Neuron (in vitro differentiated cells): Measurements from ENCODE around the gene MEOX1.

ENCODE experiments used
- H2AFZ ChIP-seq: one replicate; pipeline ENCODE4 v1.6.1; 2013; ENCODE audit warnings: low read depth, mild to moderate bottlenecking, inconsistent platforms, low read length, moderate library complexity
- H3K27me3 ChIP-seq: one replicate; pipeline ENCODE4 v1.6.1; 2013; ENCODE audit warnings: low read length; ENCODE audit not compliant: insufficient read depth
- H3K36me3 ChIP-seq: one replicate; pipeline ENCODE4 v1.6.1; 2013; ENCODE audit warnings: low read length; ENCODE audit not compliant: insufficient read depth
- H3K4me1 ChIP-seq: one replicate; pipeline ENCODE4 v1.6.1; 2013; ENCODE audit warnings: low read length; ENCODE audit not compliant: insufficient read depth
- H3K4me3 ChIP-seq: 2 replicates; pipeline ENCODE4 v1.5.1; 2013; ENCODE audit warnings: mild to moderate bottlenecking, low read length, moderate library complexity
- H3K9me3 ChIP-seq: one replicate; pipeline ENCODE4 v1.6.1; 2013; ENCODE audit warnings: low read length

MEOX1 gene

DNA sequence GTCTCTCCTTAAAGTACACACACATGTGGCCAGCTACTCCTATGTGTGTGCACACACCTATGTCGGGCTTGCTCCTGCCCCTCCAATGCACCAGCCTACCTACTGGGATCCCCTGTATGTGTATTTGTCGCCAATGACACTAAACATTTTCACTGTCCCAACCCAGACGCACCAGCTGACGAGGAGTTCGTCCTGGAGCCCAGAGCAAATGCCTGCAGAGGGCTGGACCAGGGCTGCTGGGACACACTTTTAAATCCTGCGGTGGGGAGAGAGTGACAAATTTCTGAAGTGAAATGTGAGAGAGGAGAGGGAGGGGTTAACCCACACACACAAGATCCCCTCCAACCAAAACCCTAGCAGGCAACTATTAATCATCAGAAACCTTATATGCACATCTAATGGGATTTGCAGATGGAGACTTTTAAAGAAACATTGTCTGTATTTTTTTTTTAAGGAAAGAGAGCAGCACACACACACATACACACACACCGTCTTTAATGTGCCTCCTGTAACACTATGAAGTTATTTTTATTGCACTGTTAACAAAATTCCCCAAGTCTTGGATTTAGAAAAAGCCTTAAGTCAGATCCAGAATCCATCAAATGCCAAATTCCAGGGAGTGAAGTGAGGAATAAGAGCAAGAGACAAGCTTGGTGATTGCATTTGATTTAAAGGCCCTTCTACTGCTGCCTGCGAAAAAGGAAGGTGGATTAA is at the start of gene MEOX1:
MEOX1 (minus strand) TSS at position 224 of the 714 bp plus-strand sequence. CDS start 388 bp downstream, outside the sequence.
- H2AFZ ChIP-seq: no peak within 1 kb of the TSS
- peaks cover 18% of the 10 kb centered on the region for H3K4me1 ChIP-seq
- H3K9me3 ChIP-seq: no peaks in the 10 kb centered on the region
- H3K4me3 ChIP-seq: no peak within 1 kb of the TSS
- no peaks in the 10 kb centered on the region for H3K36me3 ChIP-seq
- peaks cover 22% of the 10 kb centered on the region for H3K27me3 ChIP-seq

DNA sequence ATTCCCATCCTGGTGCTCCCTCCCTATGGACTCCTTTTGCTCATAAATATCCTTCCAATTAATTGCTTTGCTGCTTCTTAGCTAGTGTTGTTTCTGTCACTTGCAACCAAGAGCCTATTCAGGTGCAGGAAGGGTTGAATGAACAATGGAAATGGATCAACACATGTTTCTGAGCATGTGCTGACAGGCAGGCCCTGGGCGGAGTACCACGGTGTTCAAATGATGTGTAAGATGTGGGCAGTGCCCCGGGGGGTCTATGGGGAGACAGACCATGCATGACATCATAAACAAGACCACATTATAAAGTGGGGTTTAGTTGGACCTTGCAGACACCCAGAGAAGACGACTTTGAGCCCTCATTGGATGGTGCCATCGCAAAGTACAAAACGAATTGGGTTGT is 48.4 kb upstream of the MEOX1 start:
- Histone ChIP-seq H3K4me1 (peaks cover 4% of the 10 kb centered on the region), H2AFZ (no peak overlapping the region), H3K36me3 (no peaks in the 10 kb centered on the region)

DNA sequence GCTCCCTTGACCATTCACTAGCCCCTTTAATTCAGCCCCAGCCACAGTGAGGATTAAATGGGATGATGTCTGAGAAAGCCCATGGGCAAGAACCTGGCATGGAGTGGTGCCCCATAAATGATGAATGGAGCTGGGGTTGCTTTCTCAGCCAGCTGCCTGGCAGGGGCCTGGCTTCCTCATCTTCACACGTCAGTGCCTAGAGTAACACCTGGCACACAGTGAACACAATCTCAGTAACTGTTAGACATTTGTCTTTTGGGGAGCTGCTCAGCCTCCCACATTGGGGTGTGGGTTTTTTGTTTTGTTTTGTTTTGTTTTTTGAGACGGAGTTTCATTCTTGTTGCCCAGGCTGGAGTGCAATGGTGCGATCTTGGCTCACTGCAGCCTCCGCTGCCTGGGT is 47.5 kb upstream of the MEOX1 start:
- Histone ChIP-seq H3K4me1 (peaks cover 4% of the 10 kb centered on the region), H3K9me3 (no peaks in the 10 kb centered on the region), H3K36me3 (no peaks in the 10 kb centered on the region), H2AFZ (no peak overlapping the region), H3K27me3 (peaks cover 28% of the 10 kb centered on the region), H3K4me3 (no peak overlapping the region)

More for the DNA sequence above, 48.4 kb upstream of the MEOX1 start:
- Histone ChIP-seq H3K9me3 (no peaks in the 10 kb centered on the region), H3K4me3 (no peak overlapping the region), H3K27me3 (peaks cover 36% of the 10 kb centered on the region)

DNA sequence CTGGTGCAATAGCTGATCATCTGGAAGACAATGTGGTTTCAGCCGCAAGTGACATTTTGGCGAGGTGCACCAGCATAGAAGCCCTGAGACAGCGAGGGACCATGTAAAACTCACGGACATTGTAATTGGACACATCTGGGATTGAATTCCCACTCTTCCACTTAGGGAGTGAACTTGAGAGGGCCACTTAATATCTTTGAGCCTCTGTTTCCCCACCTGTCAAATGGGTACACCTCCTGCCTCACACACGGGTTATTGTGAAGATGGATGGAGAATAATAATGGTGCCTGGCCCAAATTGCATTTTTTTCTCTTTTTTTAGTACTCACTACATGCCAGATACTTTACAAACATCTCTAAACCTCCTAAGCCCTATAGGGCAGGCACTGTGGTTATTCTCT is 45.5 kb upstream of the MEOX1 start:
- peaks cover 9% of the 10 kb centered on the region for H3K27me3 ChIP-seq
- H3K36me3 ChIP-seq: no peaks in the 10 kb centered on the region
- H2AFZ ChIP-seq: no peak overlapping the region
- H3K4me3 ChIP-seq: no peak overlapping the region
- no peaks in the 10 kb centered on the region for H3K9me3 ChIP-seq
- no peaks in the 10 kb centered on the region for H3K4me1 ChIP-seq

DNA sequence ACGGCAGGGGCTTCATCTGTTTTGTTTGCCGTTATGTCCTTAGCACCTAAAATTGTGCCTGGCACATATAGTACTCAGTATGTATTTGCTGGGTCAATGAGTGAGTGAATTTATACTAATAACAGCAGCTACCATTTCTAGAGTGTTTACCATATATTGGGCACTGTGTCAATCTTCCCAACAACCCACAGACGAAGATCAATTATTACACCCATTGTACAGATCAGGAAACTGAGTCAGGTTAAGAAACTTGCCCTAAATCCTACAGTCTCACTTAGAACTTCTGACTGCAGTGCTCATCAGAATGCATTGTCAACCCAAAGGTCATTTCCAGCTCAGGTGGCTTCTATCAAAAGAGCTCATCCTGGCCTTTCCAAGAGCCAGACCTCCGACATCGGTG is 44.5 kb upstream of the MEOX1 start:
- Histone ChIP-seq H3K36me3 (no peaks in the 10 kb centered on the region), H3K27me3 (peaks cover 7% of the 10 kb centered on the region), H3K9me3 (no peaks in the 10 kb centered on the region), H3K4me3 (no peak overlapping the region), H2AFZ (no peak overlapping the region), H3K4me1 (no peaks in the 10 kb centered on the region)

DNA sequence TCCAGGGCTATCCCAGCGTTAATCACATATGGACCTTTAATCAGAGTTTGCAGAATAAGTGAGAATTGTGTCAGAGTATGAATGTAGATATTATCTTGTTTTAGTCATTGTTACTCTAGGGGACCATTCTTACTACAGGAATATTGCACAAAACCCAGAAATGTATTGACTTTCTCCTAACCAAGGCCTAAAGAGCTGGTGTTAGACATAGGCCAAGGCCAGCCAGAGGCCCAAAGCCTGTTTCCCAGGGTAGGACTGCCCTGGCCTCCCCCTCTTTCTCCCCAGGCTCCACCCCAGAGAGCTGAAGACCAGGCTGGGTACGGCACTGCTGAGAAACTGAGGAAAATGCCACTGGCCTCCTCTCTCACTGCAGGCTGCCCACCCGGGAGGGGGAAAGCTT is 41.9 kb upstream of the MEOX1 start:
- no peak overlapping the region for H3K4me3 ChIP-seq
- H3K27me3 ChIP-seq: no peaks in the 10 kb centered on the region
- H3K4me1 ChIP-seq: no peaks in the 10 kb centered on the region
- H3K9me3 ChIP-seq: no peaks in the 10 kb centered on the region
- H3K36me3 ChIP-seq: no peaks in the 10 kb centered on the region
- H2AFZ ChIP-seq: no peak overlapping the region

DNA sequence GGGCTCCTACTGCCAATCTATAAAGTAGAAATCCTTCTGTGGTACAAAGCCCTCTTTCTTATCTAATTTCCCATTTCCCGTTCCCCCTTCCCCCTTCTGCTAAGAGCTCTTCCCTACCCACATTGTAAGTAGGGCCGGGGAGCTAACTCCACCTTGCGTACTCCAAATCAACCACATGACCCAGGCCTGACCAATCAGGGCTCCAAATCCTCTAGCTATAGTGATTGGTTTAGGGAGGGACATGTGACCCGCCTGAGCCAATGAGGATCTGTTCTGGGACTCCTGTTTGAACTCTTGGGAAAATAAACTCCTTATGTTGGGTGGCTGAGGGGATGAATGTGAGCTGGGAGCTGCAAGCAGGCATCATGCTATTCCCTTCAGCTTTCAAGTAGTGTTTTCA is 40.9 kb upstream of the MEOX1 start:
- no peaks in the 10 kb centered on the region for H3K27me3 ChIP-seq
- no peaks in the 10 kb centered on the region for H3K36me3 ChIP-seq
- H3K4me3 ChIP-seq: no peak overlapping the region
- no peaks in the 10 kb centered on the region for H3K4me1 ChIP-seq
- H3K9me3 ChIP-seq: no peaks in the 10 kb centered on the region
- H2AFZ ChIP-seq: no peak overlapping the region

DNA sequence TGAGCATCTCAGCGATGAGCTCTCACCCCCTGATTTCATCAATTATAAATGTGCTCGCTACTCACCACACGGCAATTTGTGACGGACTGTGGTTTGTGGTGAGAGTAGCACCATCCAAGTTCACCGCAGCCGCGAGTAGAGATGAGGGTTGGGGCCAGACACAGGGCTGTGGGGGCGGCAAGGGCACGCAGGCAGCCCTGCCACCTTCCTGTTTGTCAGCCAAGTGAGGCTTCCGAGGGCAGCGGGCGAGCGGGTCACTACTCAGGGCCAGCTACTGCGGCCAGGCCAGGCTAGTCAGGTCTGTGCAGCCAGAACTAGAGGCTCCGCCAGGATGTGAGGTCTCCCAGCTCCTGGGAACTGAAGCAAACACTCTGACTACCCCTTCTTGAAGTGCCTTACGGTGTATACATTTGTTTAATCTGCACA is 39.6 kb upstream of the MEOX1 start:
- Histone ChIP-seq H3K4me3 (no peak overlapping the region), H3K4me1 (peaks cover 6% of the 10 kb centered on the region), H3K36me3 (no peaks in the 10 kb centered on the region), H3K9me3 (no peaks in the 10 kb centered on the region), H3K27me3 (no peaks in the 10 kb centered on the region), H2AFZ (no peak overlapping the region)

DNA sequence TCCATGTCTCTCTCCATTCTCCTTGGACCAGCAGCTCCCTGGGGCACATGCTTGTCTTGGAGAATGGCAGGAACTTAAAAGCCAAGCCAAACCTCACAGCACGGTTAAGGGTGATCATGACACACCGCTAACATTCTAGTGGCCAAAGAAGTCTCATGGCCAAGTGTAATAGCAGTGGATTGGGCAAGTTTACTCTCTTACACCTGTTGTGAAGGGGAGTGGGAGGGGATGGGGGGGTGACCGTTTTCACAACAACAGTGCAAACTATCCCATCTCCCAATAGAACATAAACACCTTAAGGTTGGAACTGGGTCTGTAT is 37.7 kb upstream of the MEOX1 start:
- Histone ChIP-seq H3K36me3 (no peaks in the 10 kb centered on the region), H3K4me1 (peaks cover 18% of the 10 kb centered on the region), H2AFZ (no peak overlapping the region), H3K9me3 (no peaks in the 10 kb centered on the region), H3K4me3 (no peak overlapping the region), H3K27me3 (no peaks in the 10 kb centered on the region)

DNA sequence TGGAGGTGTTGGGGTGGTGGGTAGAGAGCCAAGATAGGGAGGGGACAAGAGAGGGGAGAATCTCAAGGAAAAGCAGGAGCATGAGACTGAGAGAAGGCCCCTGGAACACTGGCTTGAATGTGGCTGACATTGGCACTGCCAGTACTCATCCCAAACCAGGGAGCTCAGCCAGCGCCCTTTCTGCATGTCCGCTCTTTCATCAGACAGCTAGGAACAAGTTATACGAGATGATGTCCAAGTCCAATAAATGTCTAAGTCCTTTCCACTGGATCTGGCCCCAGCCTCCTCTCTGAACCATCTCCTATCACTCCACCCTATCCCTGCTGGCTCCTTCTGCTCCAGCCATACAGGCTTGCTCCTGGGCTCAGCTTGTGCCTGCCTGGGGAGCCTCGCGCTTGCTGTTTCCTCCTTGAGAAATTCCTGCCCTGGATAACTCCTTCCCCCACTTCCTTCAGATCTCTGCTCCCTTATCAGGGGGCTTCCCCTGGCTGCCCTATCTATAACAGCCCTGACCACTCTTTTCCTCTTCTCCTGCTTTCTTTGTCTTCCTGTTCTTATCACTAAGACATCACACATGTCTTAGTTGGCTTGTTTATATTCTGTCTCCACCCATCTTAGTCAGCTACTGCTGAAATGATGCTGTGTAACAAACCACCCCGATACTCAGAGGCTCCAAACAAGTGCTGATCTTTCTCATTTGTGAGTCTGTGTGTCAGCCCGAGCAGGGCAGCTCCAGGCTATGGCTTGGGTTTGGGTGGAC is 37.1 kb upstream of the MEOX1 start:
- H3K27me3 ChIP-seq: no peaks in the 10 kb centered on the region
- H3K4me1 ChIP-seq: peaks cover 21% of the 10 kb centered on the region
- H3K4me3 ChIP-seq: no peak overlapping the region
- no peaks in the 10 kb centered on the region for H3K9me3 ChIP-seq
- no peak overlapping the region for H2AFZ ChIP-seq
- no peaks in the 10 kb centered on the region for H3K36me3 ChIP-seq

DNA sequence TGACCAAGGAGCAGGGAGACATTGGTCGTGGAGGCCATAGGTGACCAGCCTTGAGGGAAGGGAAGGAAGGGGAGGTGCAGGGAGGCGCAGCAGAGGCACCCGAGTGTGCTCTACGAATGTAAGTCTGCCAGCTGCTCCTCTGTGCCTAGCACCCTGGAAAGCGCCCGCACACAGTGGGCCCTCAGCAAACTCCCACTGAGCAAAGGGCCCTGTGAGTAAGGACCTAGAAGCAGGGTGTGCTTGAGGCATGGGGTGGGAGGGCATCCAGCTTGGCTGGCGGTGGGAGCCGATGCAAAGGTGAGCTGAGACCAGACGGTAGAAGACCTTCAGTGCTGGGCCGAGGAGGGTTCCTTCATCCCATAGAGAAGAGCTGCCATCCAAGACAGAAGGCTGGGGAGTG is 36.2 kb upstream of the MEOX1 start:
- Histone ChIP-seq H2AFZ (no peak overlapping the region), H3K36me3 (no peaks in the 10 kb centered on the region), H3K9me3 (no peaks in the 10 kb centered on the region), H3K27me3 (no peaks in the 10 kb centered on the region), H3K4me3 (no peak overlapping the region), H3K4me1 (peaks cover 21% of the 10 kb centered on the region)

DNA sequence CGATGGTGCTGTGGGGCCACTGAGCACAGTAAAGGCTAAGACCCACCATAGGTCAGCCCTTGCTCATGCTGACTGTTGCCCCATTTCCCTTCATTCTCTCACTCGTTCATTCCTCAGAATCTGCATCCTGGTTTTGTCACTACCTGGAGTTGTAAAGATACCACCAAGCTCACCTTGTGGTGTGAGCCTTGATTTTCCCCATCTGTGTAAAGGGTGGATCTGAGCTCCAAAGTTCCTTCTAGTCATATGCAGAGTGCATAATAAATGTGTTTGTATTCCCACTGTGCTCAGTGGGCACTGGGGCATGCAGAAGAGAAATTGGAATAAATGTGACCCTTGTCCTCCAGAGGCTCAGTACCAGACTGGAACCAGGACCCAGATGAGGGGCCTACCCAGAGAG is 35.2 kb upstream of the MEOX1 start:
- H3K4me1 ChIP-seq: peaks cover 21% of the 10 kb centered on the region
- no peak overlapping the region for H3K4me3 ChIP-seq
- no peak overlapping the region for H2AFZ ChIP-seq
- no peaks in the 10 kb centered on the region for H3K27me3 ChIP-seq
- H3K9me3 ChIP-seq: no peaks in the 10 kb centered on the region
- H3K36me3 ChIP-seq: no peaks in the 10 kb centered on the region

DNA sequence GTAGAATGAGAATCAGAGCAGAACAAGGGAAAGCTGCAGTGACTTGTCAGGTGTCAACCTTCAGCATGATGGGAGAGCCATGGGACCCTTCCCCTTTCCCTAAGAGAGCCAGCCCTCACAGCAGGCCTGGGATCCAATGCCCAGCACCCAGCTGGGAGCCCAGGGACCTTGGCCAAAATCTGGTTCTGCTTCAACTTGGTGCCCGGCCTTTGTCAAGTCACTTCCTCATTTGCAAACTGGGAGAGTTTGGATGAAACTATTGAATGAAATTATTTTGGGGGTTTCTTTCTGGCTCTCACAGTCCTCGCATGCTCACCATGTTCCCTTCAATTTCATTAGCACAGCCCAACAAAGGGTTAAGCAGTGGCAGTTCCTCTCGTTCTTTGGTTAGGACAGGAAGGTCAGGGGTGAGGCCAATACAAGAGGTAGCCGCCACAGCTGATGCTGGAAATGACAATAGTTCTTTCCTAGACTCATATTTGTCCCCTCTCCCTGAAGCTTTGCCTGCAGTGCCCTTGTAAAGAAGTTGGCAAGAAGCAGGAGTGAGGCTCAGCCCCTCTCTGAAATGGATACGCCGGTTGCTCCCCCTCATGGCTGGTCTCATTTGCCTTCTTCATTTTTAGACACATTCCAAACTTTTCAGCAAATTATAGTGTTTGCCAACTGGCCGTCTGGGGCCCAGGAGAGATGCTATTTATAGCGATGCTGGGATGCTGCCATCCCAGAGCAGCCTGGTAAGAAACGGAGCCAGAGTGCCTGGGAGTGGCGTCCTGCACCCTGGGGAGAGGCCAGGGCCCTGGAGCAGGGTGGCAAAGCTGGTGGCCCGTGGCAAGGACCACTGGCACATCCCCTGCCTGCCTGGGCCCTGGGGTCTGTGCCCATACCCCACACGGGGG is 34.5 kb upstream of the MEOX1 start:
- Histone ChIP-seq H3K4me3 (no peak overlapping the region), H3K27me3 (no peaks in the 10 kb centered on the region), H2AFZ (no peak overlapping the region), H3K4me1 (peaks cover 21% of the 10 kb centered on the region), H3K36me3 (no peaks in the 10 kb centered on the region), H3K9me3 (no peaks in the 10 kb centered on the region)
